Breast epithelium (tissue), 4 donors: ENCODE data around the gene C1RL. TPM values are rescaled to one million over a fixed set of nuclear protein-coding genes. Genes with fewer than 3 reads are reported as not detected.
"Not testable (repeated sequence)": the region's sequence is repeated elsewhere in the genome, so short reads cannot be mapped to it uniquely, and the experiment has no call there.

Source experiments
- DNase-seq, 2 donors: peaks; one replicate each; pipeline ENCODE4 v3.0.0-alpha.2; 2019; ENCODE audit warnings: low spot score in 2 of 2
- H3K27ac ChIP-seq, 2 donors: fragments of 200-600 bp; sonication (generic) in 1 of 2; one replicate each; pipeline ENCODE4 v1.5.1; 2016 to 2019; ENCODE audit warnings: mild to moderate bottlenecking in 1 of 2
- H3K27me3 ChIP-seq, 2 donors: fragments of 200-600 bp; sonication (generic) in 1 of 2; one replicate each; pipeline versions ENCODE4 v1.5.1 to v1.6.0; 2017 to 2019; ENCODE audit warnings: control low read depth in 1 of 2, mild to moderate bottlenecking in 1 of 2
- H3K36me3 ChIP-seq: fragments of 200-600 bp; one replicate; pipeline ENCODE4 v1.5.1; 2019
- H3K4me1 ChIP-seq, 2 donors: fragments of 200-600 bp; sonication (generic); one replicate each; pipeline ENCODE4 v1.5.1; 2016 to 2019; ENCODE audit warnings: control low read depth in 1 of 2
- H3K4me3 ChIP-seq, 3 donors: fragments of 200-600 bp; sonication (generic); 1 replicate in 2 of 3; 2 replicates in 1 of 3; pipeline ENCODE4 v1.5.1; 2016 to 2019; ENCODE audit warnings: mild to moderate bottlenecking in 3 of 3, moderate library complexity in 2 of 3
- H3K9me3 ChIP-seq, 2 donors: fragments of 200-600 bp; sonication (generic) in 1 of 2; one replicate each; pipeline ENCODE4 v1.5.1; 2016 to 2019; ENCODE audit warnings: control low read depth in 1 of 2
- CTCF ChIP-seq, 3 donors: fragments of 450-650 bp; IDR thresholded peaks; one replicate each; pipeline ENCODE4 v1.5.1; 2016 to 2017; ENCODE audit warnings: antibody characterized with exemption in 3 of 3, mild to moderate bottlenecking in 3 of 3, moderate library complexity in 3 of 3
- POLR2A ChIP-seq: fragments of 450-650 bp; IDR thresholded peaks from one replicate; pipeline ENCODE4 v1.6.1; 2016; ENCODE audit warnings: antibody characterized with exemption, mild to moderate bottlenecking, moderate library complexity
- POLR2AphosphoS5 ChIP-seq, 3 donors: sonication (generic); formaldehyde crosslinking; IDR thresholded peaks; one replicate each; pipeline ENCODE4 v1.6.1; 2017; ENCODE audit warnings: antibody characterized with exemption in 3 of 3
- intact Hi-C: fragments of 100-400 bp; cut with DNase I; formaldehyde crosslinking; loops from one replicate; pipeline ENCODE4 v1.15.1; 2023; ENCODE audit warnings: low total_unique reads
- total RNA-seq, 3 donors: library from RNA; depleted of rRNA; stranded (reverse); fragments of >200 nt; gene quantifications; one replicate each; pipeline ENCODE4 v1.1.0, GENCODE V29; 2016

Gene C1RL
- total RNA-seq, 3 donors from 2014 or later = 80.6 to 138 (median 124) TPM

DNA sequence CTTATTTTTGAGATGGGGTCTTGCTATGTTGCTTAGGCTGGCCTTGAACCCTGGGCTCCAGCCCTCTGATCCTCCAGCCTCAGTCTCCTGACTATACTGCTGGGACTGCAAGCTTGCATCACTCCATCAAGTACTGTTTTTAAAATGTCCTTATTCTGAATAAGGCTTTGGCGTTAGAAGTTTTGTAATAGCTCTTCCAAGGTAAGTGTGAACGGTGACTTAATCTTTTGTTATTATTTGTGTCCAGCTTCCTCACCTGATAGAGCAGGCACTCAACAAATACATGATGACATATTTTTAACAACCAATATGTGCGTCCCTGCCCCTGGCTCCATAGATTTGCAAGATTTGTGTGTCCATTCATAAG lies 1.4 kb downstream of the C1RL start:
- intact Hi-C loops = no loop called here
- no peaks in the 10 kb centered on the region for H3K9me3 ChIP-seq
- TF ChIP-seq POLR2A (no peak), CTCF (IDR thresholded peaks at IDR 0.05) (no peak), POLR2AphosphoS5 (IDR thresholded peaks at IDR 0.05) (no peak)
- no peaks in the 10 kb centered on the region for H3K27me3 ChIP-seq
- H3K27ac ChIP-seq = peak overlapping the region; percentile 95 to 98
- DNase-seq = no peak
- no peaks in the 10 kb centered on the region for H3K36me3 ChIP-seq
- no peaks in the 10 kb centered on the region for H3K4me1 ChIP-seq
- peak overlapping the region; percentile 64 to 88 (median 65) for H3K4me3 ChIP-seq

DNA sequence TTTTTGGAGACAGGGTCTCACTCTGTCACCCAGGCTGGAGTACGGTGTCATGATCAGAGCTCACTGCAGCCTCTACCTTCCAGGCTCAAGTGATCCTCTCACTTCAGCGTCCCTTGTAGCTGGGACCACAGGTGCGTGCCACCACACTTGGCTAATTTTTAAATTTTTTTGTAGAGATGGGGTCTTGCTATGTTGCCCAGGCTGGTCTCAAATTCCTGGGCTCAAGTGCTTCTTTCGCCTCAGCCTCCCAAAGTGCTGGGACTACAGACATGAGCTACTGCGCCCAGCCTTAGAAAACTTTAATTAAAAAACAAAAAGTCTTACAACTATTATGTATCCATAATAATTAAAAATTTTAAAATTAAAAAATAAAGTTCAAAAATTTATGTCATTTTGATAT lies 1.8 kb downstream of the C1RL start:
- Histone ChIP-seq H3K4me3 (peak overlapping the region; percentile 64 to 88 (median 65)), H3K27ac (peak overlapping the region; percentile 45 to 95)
- H3K36me3 ChIP-seq, DNase-seq, H3K4me1 ChIP-seq, H3K9me3 ChIP-seq, H3K27me3 ChIP-seq, intact Hi-C loops: not testable (repeated sequence)

- no peaks in the 10 kb centered on the region for H3K27me3 ChIP-seq
- intact Hi-C loops = no loop called here
- peak overlapping the region in 1 of 3 donors; percentile 3 for H3K4me3 ChIP-seq
- no peak for DNase-seq
- H3K9me3 ChIP-seq = no peaks in the 10 kb centered on the region
- no peaks in the 10 kb centered on the region for H3K4me1 ChIP-seq
- H3K36me3 ChIP-seq = no peaks in the 10 kb centered on the region
- H3K27ac ChIP-seq = no peak overlapping the region
- TF ChIP-seq POLR2A = no peak
- no peak for TF ChIP-seq POLR2AphosphoS5 (IDR thresholded peaks at IDR 0.05)
- no peak for TF ChIP-seq CTCF (IDR thresholded peaks at IDR 0.05)
Measured at GRCh38 chr12:7106082-7106481, 2.9 kb downstream of the C1RL start.

- no peak for DNase-seq
- intact Hi-C loops = no loop called here
- Histone ChIP-seq H3K9me3 (no peaks in the 10 kb centered on the region), H3K27me3 (no peaks in the 10 kb centered on the region), H3K36me3 (no peaks in the 10 kb centered on the region), H3K4me1 (no peaks in the 10 kb centered on the region), H3K27ac (no peak overlapping the region), H3K4me3 (no peak overlapping the region)
- TF ChIP-seq CTCF (IDR thresholded peaks at IDR 0.05) = no peak
Measured at GRCh38 chr12:7103837-7104584, 5.0 kb downstream of the C1RL start.

- no peak overlapping the region for H3K4me3 ChIP-seq
- H3K27ac ChIP-seq = peak overlapping the region in 1 of 2 donors; percentile 79
- no peak for DNase-seq
- intact Hi-C loops = no loop called here
- H3K9me3 ChIP-seq = no peaks in the 10 kb centered on the region
- no peaks in the 10 kb centered on the region for H3K27me3 ChIP-seq
- TF ChIP-seq CTCF (IDR thresholded peaks at IDR 0.05) = no peak
- TF ChIP-seq POLR2A = no peak
- no peak for TF ChIP-seq POLR2AphosphoS5 (IDR thresholded peaks at IDR 0.05)
- H3K4me1 ChIP-seq = no peaks in the 10 kb centered on the region
- no peaks in the 10 kb centered on the region for H3K36me3 ChIP-seq
Measured at GRCh38 chr12:7102582-7102981, 6.4 kb downstream of the C1RL start.
